Thyroid gland (tissue), 4 donors: ENCODE results near the gene THRB.

Experiments used
- CTCF ChIP-seq, 6 experiments: fragments of 200-600 bp in 3 of 6; fragments of 450-650 bp in 3 of 6; sonication (generic) in 3 of 6; IDR thresholded peaks; one replicate each; pipeline ENCODE4 v1.5.1; 2016 to 2019; ENCODE audit warnings: antibody characterized with exemption in 6 of 6, mild to moderate bottlenecking in 2 of 6, inconsistent platforms in 1 of 6, moderate library complexity in 1 of 6
- POLR2A ChIP-seq, 2 donors: fragments of 450-650 bp; IDR thresholded peaks; one replicate each; pipeline ENCODE4 v1.6.1; 2017; ENCODE audit warnings: antibody characterized with exemption in 2 of 2, mild to moderate bottlenecking in 2 of 2, moderate library complexity in 1 of 2

- TF ChIP-seq POLR2A (IDR thresholded peaks at IDR 0.05) (no peak), CTCF (IDR thresholded peaks at IDR 0.05) (no peak)
Measured at GRCh38 chr3:24141548-24141947, 353.1 kb downstream of the THRB start.
